Colonic mucosa (tissue), 4 donors: ENCODE data around the gene COL20A1. TPM values are rescaled to one million over a fixed set of nuclear protein-coding genes. Genes with fewer than 3 reads are reported as not detected.

ENCODE experiments used
- DNase-seq: peaks from one replicate; pipeline ENCODE4 v3.0.0-alpha.2; 2020
- H3K27ac ChIP-seq: fragments of 200-600 bp; one replicate; pipeline ENCODE4 v1.8.0; 2021
- H3K27me3 ChIP-seq: fragments of 200-600 bp; one replicate; pipeline ENCODE4 v1.8.0; 2021
- H3K36me3 ChIP-seq: fragments of 200-600 bp; one replicate; pipeline ENCODE4 v1.8.0; 2021
- H3K4me1 ChIP-seq: fragments of 200-600 bp; one replicate; pipeline ENCODE4 v1.8.0; 2021; ENCODE audit warnings: mild to moderate bottlenecking
- H3K4me3 ChIP-seq: fragments of 200-600 bp; one replicate; pipeline ENCODE4 v1.8.0; 2021
- H3K9ac ChIP-seq, 2 donors: one replicate each; pipeline ENCODE4 v1.7.0; 2013; ENCODE audit warnings: control low read depth in 2 of 2, low read depth in 2 of 2, low read length in 2 of 2
- H3K9me3 ChIP-seq: fragments of 200-600 bp; one replicate; pipeline ENCODE4 v1.8.0; 2021
- CTCF ChIP-seq: fragments of 200-600 bp; IDR thresholded peaks from one replicate; pipeline ENCODE4 v1.8.0; 2022; ENCODE audit warnings: antibody characterized with exemption, mild to moderate bottlenecking
- intact Hi-C: fragments of 100-400 bp; cut with DNase I; formaldehyde crosslinking; loops from one replicate; pipeline ENCODE4 v1.14.1; 2022
- total RNA-seq, 2 donors: library from RNA; stranded (reverse); fragmentation: NEBNext Ultra II Directional in 1 of 2; extraction: Animal tissue kit (Norgen Biotek cat#: 25700) in 1 of 2; gene quantifications; one replicate each; pipeline ENCODE4 v1.2.1, GENCODE V29; 2021
- donor health status: healthy.
- donor health status: DM: no; HTN: no; CAD: no.
- donor health status: DM: no; HTN: no; CAD: no.

COL20A1 gene
- total RNA-seq, 2 donors from 2014 or later = not detected

DNA sequence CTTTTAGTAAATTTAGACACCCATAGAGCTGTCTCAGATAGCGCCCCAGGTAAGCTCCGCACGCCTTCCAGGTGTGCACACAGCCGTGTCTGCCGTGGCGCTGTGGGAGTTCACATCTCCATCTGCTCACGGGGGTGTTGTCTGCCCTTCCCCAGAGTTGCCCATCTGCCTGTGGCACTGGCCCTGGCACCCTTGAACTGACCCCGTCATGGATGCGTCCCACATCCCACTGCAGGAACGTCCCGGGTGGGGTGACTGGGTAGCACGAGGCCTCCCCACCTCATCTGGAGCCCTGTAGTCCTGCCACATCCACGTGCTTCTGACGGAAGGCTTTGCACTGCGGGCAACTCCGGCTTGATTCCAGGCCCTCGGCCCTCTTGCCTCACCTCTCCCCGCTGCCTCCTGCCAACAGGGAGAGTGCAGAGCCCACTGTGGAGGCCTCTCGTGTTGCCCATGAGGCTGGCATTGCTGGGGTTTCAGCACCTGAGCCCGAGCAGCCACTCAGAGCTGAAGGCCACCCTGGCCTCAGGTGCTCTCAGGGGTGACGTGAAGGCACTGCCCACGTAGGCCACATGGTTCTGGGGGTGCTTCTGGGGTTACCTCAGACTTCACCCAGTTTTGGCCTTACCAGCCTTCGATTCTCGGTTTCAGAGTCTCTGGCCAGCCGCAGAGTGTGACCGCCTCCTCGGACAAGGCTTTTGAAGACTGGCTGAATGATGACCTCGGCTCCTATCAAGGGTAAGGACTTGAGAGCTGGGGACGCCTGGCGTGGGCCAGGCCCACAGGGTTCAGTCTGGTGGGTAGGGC lies 15.3 kb upstream of the COL20A1 start:
- Histone ChIP-seq H3K9me3 (no peaks in the 10 kb centered on the region), H3K4me3 (no peak overlapping the region), H3K27me3 (no peaks in the 10 kb centered on the region), H3K27ac (no peak overlapping the region), H3K4me1 (peaks cover 9% of the 10 kb centered on the region), H3K36me3 (peaks cover 6% of the 10 kb centered on the region), H3K9ac (no peak overlapping the region)
- TF ChIP-seq CTCF = no peak
- intact Hi-C loops = no loop called here
- DNase-seq = no peak

GRCh38 chr20:63278661-63279060 lies 14.3 kb upstream of the COL20A1 start:
- Histone ChIP-seq H3K9ac (no peak overlapping the region), H3K9me3 (no peaks in the 10 kb centered on the region), H3K27me3 (no peaks in the 10 kb centered on the region), H3K27ac (no peak overlapping the region), H3K36me3 (peaks cover 6% of the 10 kb centered on the region), H3K4me3 (no peak overlapping the region), H3K4me1 (peaks cover 9% of the 10 kb centered on the region)
- no peak for TF ChIP-seq CTCF
- DNase-seq = no peak
- intact Hi-C loops = no loop called here

DNA sequence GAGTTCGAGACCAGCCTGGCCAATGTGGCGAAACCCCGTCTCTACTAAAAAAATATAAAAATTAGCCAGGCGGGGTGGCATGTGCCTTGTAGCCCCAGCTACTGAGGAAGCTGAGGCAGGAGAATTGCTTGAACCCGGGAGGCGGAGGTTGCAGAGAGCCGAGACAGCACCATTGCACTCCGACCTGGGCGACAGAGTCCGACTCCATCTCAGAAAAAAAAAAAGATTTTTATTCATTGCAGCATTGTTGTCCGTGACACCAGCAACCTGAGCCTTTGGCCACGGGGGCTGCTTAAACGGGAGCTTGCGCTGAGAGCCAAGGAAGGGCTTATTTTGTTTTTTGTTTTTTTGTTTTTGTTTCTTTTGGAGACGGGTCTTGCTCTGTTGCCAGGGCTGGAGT lies 13.1 kb upstream of the COL20A1 start:
- Histone ChIP-seq H3K4me1 (no peaks in the 10 kb centered on the region), H3K36me3 (peaks cover 6% of the 10 kb centered on the region), H3K9ac (no peak overlapping the region), H3K9me3 (no peaks in the 10 kb centered on the region), H3K4me3 (no peak overlapping the region), H3K27ac (no peak overlapping the region), H3K27me3 (no peaks in the 10 kb centered on the region)
- no peak for TF ChIP-seq CTCF
- no peak for DNase-seq
- intact Hi-C loops = no loop called here

DNA sequence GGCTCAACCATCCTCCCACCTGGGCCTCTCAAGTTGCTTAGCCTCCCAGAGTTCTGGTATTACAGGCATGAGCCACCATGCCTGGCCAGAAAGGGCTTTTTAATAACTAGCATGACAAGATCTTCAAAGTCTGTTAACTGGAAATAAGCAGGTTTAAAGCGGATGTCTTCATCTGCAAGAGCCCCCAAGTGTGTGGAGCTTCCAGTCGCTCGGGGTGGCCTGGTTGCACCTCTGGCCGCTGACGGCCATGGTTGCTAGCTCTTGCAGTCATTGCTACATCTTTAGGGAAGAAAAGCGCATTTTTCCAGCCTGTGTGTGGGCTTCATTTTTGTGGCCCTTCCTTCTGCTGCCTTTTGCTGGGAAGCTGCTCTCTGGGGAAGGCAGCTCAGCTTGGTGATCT lies 12.6 kb upstream of the COL20A1 start:
- Histone ChIP-seq H3K27me3 (no peaks in the 10 kb centered on the region), H3K4me3 (no peak overlapping the region), H3K9ac (no peak overlapping the region), H3K9me3 (no peaks in the 10 kb centered on the region), H3K27ac (no peak overlapping the region), H3K36me3 (peaks cover 6% of the 10 kb centered on the region), H3K4me1 (no peaks in the 10 kb centered on the region)
- no peak for TF ChIP-seq CTCF
- intact Hi-C loops = no loop called here
- no peak for DNase-seq

- H3K27me3 ChIP-seq = no peaks in the 10 kb centered on the region
- H3K36me3 ChIP-seq = peaks cover 6% of the 10 kb centered on the region
- no peaks in the 10 kb centered on the region for H3K9me3 ChIP-seq
- no peak overlapping the region for H3K4me3 ChIP-seq
- no peak for DNase-seq
- intact Hi-C loops = no loop called here
- TF ChIP-seq CTCF = no peak
- no peak overlapping the region for H3K9ac ChIP-seq
- H3K4me1 ChIP-seq = no peaks in the 10 kb centered on the region
- no peak overlapping the region for H3K27ac ChIP-seq
Observed at GRCh38 chr20:63280929-63281545, 11.9 kb upstream of the COL20A1 start.
